HK-2 (cell line): ENCODE measurements around the gene SOHLH1.

Experiments
- DNase-seq: peaks from one replicate; pipeline ENCODE4 v3.0.0-alpha.2; 2018; ENCODE audit not compliant: unreplicated experiment

SOHLH1 gene

GRCh38 chr9:135699440-135699839 lies at the start of gene SOHLH1:
Gene SOHLH1 (minus strand): TSS chr9:135699481. CDS start chr9:135699467, 14 bp downstream.
- no peak for DNase-seq

DNA sequence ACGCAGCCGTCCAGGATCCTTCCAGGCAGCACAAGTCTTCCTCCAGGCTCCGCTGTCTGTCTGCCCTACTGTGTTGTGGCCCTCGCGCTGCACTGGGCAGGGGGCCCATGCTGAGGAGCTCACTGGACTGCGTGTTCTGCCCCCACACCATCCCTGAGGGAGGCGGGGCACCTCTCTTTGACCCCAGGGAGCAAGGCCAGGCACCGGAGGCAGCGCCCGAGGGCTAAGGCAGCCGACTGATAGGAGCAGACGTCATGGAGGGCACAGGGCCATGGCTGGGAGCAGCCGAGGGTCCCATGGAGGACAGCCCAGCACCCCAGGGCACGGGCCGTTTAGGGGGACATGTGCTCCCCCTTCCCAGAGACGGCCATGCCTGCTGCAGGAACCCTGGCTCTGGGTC lies 49.4 kb upstream of the SOHLH1 start:
- DNase-seq, result no peak

DNA sequence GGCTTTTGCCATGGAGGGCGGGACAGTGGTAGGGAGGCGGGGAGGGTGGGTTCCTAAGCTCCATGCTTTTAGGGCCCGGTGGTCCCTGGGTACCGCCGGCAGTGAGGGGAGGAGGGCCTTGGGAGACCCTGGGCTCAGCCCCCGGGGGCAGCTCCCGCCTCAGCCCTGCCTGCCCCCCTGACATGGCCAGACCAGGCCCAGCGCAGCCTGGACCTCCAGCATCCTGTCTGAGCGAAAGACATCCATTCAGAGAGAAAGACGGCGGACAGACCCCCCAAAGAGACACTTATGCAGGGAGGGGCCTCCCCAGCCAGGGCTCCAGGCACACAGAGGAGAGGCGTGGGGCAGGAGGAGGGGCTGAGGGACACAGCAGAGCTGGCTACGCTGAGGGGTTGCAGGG lies 48.0 kb upstream of the SOHLH1 start:
- DNase-seq, result no peak

DNA sequence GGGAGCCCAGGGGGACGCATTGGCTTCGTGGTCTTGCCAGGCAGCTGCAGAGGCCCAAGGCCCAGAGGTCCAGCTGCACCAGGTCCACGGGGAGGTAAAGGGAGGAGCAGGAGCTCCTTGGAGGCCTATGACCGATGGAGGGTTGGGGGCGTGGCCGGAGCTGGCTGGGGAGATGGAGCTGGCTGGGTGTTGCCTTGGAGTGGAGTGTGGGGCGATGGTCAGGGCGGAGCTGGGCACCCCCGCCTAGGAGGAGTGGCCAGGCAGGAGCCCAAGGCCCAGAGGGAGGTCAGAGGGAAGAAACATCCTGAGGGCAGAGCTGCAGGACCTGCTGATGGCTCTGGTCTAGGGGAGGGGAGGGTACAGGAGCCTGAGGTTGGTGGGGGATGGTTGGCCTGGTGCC lies 47.3 kb upstream of the SOHLH1 start:
- DNase-seq, result no peak

- DNase-seq, result no peak
Measured at GRCh38 chr9:135745686-135746324, 46.5 kb upstream of the SOHLH1 start.

GRCh38 chr9:135745189-135745588 lies 45.9 kb upstream of the SOHLH1 start:
- no peak for DNase-seq

DNA sequence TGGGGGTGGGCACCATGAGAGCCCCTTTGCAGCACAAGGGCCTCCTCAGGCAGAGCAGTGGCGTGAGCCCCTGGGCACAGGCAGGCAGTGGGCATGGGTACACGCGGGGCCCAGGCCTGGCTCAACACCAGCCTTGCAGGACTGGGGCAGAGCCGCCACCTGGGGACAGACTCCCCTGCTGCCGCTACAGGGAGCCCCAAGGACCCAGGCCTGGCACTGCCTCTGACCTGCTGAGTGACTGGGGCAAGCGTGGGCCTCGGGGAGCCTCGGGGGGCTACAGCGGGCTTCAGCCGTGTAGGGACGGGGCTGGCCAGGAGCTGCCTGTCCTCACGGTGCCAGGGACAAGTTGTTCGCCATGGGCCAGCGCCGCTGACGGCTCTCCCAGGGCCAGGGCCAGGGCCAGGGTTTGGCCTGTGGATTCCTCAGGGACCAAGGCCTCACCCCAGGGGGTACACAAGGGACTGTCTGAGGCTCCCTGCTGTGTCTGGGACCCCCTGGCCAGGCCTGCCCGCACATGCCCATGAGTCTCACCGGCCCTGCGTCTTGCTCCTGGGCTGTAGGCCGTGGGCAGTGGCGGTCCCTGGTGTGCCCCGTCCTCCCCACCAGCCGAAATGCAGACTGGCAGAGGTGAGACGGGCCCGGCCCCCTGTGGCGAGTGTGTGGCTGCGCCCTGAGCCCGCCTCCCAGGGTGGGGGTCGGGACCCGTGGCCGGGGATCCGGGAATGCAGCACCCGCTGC lies 45.2 kb upstream of the SOHLH1 start:
- no peak for DNase-seq

DNA sequence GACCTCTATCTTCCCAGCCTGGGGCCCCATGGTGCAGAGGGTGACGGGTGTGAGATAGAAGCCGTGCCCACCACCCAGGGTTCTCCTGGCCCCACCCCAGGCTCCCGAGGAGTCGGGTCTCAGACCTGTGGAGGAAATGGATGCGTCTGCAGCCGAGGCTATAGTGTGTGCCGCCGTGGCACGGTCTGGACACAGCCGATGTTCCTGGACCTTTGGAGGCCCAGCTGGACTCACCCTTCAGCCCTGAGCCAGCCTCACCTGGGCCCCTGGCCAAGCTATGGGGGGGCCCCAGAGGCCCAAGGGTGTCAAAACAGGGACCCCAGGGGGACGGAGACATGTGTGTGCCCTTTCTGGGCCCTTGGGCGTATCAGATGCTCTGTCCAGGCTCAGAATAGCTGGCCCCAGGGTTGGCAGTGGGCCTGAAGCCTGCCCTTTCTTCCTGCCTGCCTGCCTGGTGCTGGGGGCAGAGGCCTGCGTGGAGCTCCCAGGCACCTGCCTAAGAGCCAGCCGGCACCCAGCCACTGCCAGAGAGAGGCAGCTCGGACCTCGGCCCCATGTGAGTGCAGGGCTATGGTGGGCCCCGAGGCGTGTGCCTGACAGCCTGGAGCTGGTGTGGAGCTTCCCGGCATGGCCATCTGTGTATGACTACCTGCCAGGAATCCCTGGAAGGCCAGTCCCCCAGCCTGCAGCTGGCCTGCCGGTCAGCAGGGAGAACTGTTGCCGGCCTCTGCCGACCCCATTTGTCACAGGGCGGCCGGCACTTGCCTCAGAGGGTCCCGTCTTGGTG lies 44.5 kb upstream of the SOHLH1 start:
- no peak for DNase-seq

DNA sequence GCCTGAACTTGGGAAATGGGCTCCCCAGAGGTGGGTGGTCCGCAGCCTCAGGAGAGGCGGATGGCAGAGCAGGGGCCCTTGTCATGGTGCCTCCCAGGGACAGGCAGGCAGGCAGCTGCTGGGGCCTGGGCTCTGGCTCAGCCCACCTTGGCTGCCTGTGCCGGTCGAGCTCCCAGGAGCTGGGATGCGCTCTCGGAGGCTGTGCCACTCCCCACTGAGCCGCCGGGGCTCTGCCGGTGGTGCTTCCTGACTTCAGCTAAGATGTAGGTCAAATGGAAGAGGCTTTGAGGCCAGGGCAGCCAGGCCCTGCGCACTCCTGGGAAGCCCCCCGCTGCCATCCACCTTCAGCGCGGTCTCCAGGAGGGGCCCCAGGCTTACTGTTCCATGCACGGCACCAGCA lies 43.7 kb upstream of the SOHLH1 start:
- DNase-seq, result no peak

GRCh38 chr9:135741276-135742219 lies 42.3 kb upstream of the SOHLH1 start:
- no peak for DNase-seq

DNA sequence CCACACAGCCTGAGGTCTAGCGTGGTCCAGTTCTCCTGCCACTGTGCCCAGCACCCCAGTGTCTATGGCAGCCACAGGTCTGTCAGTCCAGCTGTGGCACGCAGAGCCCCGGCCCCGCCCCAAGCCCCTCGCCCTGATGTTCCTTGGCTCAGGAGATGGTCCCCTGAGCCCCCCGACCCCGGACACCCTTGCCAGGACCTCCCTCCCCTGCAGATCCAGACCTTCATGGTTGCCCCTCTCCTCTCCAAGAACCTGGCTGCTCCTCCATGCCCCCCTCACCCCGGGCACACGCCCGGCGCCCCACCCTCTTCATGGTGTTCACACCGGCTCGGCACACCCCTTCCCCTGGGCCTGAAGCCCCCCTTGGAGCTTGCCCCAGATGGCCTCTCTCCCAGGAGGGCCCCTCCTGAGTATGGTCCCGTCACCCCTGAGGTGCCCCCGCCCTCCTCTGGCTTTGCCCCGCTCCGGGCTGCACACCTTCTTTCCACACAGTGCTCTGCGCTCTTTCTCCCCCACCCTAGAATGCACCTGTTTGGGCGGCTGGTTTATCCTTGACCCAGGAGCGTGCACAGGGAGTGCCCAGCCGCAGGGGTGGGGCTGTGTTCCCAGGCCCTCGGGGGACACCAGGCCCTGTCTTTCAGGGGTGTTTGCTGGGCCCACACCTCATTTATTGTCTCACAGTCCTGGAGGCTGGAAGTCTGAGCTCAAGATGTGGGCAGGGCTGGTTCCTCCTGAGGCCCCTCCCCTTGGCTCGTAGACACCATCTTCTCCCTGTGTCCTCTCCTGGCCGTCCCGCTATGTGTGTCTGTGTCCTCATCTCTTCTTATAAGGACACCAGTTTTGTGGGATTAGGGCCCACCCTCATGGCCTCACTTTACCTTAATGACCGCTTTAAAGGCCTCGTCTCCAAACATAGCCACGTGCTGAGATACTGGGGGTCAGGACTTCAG lies 40.3 kb upstream of the SOHLH1 start:
- no peak for DNase-seq

- DNase-seq, result no peak
Measured at GRCh38 chr9:135737840-135738521, 38.7 kb upstream of the SOHLH1 start.

DNA sequence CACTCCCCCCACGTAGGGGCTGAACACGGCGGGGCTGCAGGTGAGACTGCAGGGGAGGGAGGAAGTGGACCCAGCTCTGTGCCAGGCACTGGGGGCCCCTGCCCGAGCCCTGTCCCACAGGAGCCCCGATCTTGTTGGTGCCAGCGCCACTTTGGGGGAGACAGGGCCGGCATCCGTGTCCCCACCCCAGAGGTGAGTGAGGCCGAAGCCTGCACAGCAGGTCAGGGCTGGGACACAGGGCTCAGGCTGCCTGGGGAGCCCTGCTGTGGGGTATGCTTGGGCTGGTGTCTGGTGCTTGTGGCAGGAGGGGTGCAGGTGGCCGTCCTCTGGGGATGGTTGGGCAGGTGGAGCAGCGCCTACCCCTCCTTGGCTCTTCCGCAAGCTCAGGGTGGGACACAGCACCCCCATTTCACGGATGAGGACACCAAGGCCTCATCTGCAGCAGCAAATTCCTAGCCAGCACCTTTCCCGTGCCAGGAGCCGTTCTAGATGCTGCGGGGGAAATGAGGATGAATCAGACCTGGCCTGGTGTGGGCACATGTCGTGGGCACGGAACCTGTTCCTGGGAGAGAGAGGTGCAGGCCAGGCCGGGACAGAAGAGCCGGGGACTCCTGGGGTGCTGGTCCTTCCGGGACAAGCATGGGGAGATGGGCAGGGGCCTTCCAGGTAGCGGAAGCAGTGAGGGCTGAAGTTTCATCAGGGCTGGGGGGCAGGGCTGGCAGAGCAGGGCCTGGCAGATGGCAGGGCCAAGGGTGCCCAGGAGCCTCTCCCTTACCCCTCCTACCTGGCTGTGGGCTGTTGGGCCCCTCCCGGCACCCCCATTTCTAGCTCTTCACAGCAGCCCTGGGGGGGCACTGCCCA lies 37.9 kb upstream of the SOHLH1 start:
- no peak for DNase-seq

GRCh38 chr9:135736272-135736978 lies 37.1 kb upstream of the SOHLH1 start:
- no peak for DNase-seq

- no peak for DNase-seq
Measured at GRCh38 chr9:135734616-135735144, 35.4 kb upstream of the SOHLH1 start.

- DNase-seq, result no peak
Measured at GRCh38 chr9:135732569-135733257, 33.4 kb upstream of the SOHLH1 start.

DNA sequence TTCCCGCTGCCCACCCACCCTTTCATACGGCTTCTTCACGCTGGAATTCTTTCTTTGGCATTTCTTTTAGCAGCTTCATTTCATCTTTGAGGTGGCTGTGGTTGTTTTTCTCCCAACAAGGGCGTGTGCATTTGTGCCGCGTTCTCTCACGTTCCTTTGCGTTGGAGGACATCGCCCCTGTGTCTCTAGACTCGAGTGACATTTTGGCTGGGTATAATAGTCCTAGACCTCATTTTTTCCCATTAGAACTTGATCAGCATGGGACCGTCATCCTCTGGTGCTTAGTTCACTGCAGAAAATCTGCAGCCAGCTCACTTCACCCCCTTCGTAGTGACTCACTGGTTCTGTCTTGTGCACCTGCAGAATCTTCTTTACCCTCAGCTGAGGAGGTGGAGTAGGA lies 32.2 kb upstream of the SOHLH1 start:
- no peak for DNase-seq
